Measurements from ENCODE around the gene ALG14.
"Not testable (repeated sequence)": the region's sequence is repeated elsewhere in the genome, so short reads cannot be mapped to it uniquely, and the experiment has no call there.

ALG14 gene

DNA sequence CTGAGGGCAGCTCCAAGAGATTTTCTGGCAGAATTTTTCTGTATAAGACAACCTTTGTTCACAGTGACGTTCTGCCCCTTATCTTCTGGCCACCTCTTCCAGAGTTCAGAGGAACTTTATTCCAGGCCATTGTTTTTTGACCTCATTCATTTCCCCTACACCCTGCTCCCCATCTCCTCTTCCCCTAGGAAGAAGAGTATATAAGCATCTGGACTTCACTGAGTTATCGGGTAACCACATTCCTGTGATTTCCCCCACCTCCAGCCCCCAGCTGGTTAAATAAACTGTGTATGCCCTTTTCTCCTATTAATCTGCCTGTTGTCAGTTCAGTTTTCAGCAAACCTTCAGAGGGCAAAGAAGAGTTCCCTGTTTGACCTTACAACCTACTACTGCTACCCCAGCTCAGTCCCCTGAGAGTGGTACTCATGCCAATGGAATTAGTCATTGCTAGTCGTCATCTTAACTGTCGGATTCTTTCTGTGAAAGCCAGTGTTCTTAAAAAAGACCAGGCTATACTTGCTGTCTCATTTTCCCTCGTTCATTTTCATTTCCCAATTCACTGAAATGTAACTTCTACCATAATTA is 14.3 kb upstream of the ALG14 start:
- no peak for ATAC-seq

DNA sequence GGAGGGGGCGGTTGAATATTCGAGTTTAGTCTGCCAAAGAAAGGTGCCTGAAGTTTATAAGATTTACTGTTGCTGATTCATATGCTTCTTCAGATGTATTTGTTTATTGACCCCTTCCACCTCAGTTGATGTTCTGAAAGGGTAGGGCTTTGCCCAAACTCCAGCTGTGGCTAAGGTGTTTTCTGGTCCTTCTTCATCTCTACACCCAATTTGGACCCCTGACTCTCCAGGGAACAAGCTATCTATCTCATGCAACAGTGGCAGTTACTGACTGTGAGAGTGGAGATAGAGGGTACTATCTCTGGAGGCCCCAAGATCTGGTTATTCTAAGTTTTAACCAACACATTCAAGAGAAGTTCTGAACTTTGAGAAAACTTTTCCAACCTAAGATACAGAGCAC is 12.6 kb upstream of the ALG14 start:
- no peak for ATAC-seq

DNA sequence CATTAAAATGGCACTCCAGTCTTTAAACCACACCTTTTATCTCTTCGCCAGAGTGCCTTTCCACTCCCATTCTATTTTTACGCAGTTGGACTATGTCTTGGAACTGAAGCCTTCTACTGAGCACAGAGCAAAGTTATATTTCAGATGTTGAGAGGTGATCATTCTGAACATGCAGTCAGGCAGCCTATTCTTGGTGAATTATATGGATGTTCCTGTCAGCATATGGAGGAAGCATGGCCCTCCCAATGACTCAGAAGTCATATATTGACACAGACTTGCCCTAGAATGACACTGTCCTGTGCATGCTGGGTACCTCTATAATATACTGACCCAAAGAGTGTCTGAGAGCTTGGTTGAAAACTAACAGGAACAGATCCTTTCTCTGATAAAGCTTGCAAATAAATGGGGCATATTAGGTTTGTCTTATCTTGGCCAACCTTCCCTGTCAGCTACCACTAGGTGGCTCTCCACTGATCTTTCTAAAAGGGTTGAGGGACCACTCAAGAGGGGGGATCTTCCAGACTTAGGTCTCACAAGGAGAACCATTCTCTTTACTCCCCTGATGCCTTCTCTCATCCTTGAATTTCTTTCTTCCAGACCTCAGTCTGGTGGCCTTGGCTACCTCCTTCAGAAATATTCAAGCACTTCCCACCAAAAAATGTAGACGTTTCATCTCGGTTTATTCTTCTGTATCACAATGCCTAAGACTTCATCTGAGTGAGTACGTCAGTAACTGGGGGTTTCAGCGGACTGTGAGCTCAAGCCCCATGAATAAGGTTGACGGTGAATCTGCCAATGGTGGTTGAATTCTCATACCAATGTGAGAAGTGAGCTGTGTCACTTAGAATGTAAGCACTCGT is 11.8 kb upstream of the ALG14 start:
- peak; percentile 46 to 63 for ATAC-seq

DNA sequence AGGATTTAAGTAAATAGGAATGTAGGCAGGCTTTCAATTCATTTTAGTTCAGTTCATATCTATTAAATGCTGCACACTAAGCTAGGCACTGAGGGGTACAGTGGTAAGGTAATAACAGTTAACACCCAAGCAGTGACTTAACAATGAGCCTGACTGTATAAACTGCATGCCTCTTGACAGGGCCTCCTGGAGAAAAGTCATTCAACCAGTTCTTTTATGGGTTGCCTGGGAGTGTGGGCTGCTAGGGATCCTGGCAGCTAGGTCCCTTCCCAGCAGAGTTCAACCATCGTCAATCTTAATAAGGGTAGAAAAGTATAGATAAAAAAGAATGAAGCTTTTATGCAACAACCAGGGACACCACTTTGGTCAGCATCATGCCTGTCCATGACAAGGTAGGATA is 8.1 kb upstream of the ALG14 start:
- no peak for ATAC-seq

DNA sequence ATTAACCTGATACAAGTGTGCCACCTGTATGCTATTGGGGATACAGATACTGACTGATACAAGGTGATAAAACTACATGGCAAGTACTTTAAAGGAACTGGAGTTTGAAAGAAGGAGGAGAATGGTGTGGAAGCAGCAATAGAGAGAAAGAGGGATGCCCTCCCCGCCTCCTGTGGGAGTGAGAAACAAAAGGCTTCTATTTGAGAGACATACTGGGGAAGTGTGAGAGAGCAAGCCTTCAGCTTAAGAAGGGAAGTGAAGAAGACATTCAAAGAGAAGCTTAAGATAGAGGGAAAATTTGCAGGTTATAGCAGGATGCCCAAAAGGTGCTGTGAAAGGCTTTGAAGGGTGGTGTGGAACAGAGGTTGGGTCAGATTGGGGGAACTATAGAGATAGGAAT is 7.7 kb upstream of the ALG14 start:
- ATAC-seq: no peak

DNA sequence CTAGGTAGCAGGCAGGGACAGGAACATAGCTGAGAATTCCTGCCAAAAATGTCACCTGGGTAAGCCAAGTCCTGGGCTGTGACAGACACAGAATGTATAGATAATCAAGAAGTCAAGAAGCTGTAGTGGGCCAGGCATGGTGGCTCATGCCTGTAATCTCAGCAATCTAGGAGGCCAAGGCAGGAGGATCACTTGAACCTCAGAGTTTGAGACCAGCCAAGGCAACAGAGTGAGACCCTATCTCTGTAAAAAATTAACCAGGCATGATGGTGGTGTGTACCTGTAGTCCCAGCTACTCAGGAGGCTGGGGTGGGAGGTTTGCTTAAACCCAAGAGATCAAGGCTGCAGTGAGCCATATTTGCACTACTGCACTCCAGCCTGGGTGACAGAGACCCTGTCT is 3.3 kb upstream of the ALG14 start:
- ATAC-seq: no peak

DNA sequence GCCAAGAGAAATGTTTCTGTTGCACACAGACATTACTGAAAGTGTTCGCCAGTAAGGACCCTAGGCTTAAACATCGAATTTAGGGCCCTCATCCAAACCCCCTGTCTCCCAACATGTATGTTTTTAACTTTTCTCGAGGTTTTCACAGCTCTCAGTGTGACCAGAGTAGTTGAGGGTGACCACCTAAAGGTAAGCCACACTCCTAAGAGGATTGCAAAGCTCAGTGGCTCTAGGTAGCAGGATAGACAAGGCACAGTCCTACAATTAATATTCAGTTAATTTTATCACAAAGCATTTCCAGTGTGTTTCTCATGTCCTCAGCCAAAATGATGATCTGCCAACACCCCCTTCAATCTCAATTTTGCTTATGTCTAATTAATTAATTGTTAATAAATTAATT is 695 bp upstream of the ALG14 start:
- ATAC-seq: no peak

DNA sequence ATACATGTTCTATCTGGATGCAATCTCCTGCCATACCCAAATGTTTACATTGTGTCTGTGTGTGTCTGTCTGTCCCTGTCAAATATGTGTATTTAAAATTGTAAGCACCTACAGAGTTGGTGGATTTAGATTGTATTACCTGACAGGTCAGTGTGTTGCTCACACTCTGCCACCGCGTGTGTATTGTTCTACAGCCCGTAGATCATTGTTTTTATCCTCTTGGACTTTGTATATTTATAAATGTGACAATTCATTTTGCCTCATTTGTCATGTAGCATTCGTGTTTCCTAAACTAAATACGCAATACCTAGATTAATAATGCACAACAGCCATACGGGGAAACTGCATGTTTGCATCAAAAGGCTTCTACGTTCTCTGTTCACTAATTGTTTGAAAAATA is 634 bp downstream of the ALG14 start:
- no peak for ATAC-seq

DNA sequence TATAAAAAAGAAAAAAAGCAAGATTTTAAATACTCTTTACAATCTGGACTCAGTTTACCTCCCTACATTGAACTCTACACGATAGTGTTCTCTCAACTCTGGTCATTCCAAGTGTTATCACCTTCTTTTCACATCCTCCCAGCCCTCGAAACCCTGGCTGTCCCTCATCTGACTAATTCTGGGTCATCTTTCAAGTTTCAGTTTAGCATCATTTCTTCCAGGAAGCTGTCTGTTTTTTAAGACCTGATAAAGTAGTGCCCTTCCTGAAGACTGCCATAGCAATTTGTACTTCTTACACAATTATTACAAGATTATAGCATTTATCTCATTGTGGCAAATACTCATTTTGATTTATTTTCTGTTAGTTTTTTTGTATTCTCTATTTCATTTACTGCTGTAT is 1.2 kb downstream of the ALG14 start:
- ATAC-seq: no peak

DNA sequence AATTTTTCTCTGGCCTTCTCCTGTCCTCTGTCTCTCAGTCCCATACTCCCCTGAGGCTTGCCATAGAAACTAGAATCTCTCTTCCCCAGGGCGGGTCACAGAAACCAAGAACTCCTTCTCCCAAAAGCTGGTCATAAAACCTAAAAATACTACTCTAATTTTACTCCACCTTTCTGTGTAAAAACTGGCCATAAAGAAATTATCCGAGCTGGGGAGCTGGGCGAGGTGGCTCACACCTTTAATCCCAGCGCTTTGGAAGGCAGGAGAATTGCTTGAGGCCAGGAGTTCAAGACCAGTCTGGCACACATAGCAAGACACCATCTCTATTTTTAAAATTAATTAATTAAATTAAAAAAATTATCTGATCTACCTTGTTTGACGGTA is 3.0 kb downstream of the ALG14 start:
- ATAC-seq: no peak

DNA sequence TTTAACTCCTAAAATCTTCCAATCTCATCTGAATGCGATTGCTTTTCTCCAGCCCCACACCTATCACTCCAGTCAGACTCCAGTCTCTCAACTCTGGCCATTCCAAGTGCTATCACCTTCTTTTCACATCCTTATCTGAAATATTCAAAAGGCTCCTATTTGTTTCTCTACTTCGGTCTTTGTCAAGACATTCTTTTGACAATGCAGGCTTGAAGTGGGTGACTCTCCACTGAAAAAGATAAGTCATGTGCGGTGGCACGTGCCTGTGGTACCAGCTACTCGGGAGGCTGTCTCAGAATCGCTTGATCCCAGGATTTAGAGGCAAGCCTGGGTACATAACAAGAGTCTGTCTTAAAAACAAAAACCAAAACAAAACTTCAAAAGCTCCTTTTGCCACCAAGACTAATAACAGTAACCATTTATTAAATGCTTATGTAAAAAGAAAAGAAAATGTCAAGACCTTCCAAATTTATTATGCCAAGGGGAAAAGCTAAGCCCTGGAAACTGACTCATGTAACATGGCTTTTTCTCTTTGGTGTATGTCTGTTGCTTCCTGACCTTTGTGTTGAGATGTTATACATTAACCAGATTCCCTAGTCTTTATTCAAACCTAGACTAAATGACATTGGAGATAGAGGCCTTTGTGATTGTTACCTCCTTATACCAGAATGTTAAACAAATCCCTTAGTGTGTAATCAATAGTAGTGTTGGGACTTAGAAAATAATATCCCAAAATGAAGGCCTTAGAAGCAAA is 3.6 kb downstream of the ALG14 start:
- no peak for ATAC-seq

DNA sequence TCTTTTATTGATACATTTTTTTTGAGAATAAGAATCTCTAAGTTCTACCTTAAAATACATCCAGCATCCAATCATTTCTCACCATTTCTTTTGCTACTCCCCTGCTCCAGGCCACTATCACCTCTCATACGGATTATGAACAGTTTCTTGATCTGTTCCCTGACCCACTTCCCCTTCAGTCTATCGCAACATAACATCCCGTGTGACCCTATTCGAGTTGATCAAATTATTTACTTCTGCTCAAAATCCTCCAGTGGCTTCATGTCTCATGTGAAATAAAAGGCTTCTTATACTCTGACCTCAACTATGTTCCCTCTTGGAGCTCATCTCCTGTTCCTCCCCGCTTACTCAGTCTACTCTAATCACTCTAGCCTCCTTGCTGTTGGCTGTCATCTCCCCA is 5.2 kb downstream of the ALG14 start:
- no peak for ATAC-seq

DNA sequence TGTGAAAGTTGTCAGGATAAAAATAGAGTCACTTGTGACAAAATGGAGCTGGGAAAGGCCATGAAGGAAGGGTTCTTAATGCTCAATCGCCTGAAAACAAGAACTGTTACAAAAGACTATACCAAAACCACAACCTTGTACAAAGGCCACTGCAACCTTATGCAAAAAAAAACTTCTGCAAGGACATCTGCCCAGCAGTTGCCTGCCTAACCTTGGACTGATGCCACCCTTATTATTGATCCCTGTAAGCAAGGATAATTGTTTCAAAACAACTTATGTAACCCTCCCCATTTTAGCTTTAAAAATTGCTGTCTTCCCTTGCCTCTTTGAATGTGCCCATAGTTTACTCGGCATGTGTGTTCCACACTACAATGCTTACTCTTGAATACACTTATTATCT is 5.7 kb downstream of the ALG14 start:
- no peak for ATAC-seq

DNA sequence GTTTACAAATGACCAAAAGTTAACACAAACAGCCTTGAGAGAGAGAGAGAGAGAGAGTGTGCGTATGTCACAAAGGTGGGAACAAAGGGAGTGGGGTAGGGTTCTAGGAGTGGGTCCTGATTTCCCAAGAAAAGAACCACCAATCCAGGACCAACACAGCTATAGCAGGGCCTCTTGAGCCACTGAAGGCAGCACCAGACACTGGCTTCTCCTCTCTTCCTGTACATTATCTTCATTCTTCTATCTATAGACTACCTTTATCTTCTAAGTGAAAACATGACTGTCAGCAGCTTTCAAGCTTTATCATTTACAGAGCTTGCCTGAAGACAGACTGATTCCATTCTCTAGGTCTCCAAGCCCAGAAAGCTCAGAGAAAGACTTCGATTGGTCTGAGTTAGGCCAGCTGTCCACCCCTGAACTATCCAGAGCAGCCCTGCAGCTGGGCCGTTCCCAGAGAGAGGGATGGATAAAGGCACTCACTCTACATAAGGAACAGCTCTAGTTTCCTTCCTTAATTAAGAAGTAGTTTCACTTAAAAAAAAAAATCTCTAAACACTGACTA is 11.2 kb downstream of the ALG14 start:
- ATAC-seq: no peak

DNA sequence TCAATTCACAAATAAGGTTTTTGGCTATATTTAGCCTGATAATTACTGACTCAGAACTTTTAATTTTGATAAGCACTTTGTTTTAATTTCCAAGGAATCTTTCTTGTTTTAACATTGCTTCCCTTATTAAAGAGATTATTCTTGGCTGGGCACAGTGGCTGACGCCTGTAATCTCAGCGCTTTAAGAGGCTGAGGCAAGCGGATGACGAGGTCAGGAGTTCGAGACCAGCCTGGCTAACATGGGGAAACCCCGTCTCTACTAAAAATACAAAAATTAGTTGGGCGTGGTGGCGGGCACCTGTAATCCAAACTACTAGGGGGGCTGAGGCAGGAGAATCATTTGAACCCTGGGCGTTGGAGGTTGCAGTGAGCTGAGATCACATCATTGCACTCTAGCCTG is 13.8 kb downstream of the ALG14 start:
- no peak for ATAC-seq

DNA sequence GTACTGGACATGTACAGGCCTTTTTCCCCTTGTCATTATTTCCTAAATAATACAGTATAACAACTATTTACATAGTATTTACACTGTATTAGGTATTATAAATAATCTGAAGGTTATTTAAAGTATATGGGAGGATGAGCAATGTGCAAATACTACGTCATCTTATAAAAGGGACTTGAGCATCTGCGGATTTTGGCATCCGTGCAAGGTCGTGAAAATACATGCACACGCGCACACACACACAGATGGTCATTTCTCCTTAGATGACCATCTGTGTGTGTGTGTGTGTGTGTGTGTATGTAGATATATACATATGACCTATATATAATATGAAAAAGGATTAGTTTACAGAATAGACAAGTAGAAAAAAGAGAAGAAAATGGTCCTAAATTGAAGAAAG is 15.4 kb downstream of the ALG14 start:
- ATAC-seq: no peak

DNA sequence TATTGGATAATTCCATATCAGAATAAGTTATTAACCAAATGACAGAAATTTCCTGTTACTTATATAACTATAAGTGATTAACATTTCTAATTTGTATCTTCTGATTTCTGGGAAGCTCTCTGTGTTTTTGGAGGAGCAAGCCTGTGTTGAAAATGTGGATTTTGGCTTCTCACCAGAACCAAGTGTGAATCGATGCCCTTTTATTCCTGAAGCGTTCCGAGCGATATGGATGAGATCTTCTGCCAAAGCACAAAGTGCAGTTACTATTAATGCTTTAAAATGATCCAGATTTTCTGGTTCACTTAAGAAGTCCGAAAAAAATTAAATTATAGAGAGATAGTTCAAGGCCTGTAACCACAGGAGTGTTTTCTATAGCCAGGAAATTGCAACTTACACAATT is 22.8 kb downstream of the ALG14 start:
- no peak for ATAC-seq

DNA sequence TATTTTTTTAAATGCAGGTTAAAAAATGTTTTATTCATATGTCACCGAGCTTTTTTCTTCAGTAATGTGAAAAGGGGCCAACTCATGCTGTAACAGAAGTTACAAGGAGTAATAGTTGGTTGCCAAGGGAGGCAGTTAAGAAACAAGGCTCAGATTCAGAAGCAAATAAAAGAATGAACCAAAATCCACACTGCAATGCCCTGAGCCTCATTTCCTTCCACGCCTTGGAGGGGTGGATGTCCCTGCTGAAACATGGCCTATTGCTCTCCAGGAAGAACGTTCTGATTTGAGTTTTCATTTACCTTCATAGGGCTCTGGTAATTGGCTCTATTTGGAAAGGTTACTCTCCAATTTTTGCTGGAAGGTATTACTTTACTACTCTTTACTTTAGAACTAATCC is 24.4 kb downstream of the ALG14 start:
- ATAC-seq: no peak

DNA sequence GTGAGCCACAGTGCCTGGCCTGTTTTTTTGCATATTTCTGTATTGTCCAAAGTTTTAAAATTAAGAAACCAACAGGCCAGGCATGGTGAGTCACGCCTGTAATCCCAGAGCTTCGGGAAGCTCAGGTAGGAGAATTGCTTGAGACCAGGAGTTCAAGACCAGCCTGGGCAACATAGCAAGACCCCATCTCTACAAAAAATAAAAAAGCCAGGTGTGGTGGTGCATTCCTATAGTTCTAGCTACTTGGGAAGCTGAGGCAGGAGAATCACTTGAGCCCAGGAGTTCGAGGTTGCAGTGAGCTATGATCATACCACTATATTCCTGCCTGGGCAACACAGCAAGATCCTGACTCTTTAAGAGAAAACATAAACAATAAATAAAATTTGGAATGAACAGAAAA is 25.1 kb downstream of the ALG14 start:
- ATAC-seq: not testable (repeated sequence)

DNA sequence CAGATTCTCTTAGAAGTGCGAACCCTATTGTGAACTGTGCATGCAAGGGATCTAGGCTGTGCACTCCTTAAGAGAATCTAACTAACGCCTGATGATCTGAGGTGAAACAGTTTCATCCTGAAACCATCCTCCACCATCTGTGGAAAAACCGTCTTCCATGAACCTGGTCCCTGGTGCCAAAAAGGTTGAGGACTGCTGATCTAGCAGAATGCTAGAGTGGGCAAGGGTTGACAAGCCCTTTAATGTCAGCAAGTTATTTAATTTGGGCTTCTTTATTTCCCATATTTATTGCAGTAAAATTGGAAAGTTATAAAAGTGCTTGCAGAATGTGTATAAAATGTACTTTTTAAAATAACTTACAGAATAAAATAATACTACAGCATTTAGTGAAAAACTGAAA is 26.4 kb downstream of the ALG14 start:
- ATAC-seq: no peak

DNA sequence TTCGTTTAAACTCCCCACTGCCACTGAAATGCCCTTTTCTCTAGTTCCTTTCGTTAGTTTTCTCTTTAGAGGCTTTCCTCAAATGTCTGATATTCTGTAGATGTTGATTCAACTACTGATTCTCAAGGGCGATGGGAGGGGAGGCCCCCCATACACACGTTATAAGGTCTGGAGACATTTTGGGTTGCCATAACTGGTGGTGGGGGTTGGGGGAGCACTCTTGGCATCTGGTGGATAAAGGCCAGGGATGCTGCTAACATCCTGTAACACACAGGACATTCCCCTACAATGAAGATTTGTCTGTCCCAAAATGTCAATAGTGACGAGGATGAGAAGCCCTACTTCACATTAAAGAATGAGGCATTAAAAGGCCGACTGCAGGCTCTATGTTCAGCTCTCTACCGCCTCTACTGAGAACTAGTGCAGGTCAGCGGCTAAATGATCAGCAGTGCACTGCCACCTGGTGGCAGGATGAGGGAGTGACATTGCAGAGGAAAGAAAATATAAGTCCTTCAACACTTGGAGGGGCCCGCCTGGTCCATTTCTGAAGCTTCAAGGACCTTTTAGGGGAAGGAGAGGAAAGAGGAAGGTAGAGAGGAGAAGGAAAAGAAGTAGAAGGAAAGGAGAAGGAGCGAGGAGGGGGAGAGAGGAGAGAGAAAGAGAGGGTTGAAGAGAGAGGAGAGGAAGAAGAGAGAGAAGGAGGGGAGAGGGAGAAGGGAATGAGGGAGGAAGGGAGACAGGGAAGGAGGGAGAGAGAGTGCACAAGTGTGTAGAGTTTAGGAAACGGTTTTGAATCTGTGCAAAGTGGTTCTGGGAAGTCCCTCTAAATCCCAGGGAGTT is 29.4 kb downstream of the ALG14 start:
- peak; percentile 92 to 94 for ATAC-seq

DNA sequence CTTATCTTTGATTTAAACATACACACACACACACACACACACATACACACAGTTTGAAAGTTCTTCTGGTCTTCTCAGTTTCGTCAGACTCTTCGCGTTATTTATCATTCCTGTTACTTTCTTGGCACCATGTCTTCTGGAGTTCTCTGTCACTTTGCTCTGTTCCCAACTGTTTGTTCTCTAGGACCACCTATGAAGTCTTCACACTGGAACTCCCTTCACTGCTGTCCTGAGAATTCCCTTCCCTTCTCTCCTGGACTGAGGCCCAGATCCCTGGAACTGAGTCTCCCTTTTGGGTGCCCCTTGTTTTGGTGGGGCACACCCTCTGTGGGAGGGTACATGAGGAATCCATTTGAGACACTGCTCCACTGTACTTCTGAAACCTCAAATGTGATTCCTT is 30.5 kb downstream of the ALG14 start:
- no peak for ATAC-seq
